SK-N-DZ (cell line): Measurements from ENCODE around the gene MAFG. TPM values are rescaled to one million over a fixed set of nuclear protein-coding genes. Genes with fewer than 3 reads are reported as not detected.

Source experiments
- DNase-seq: peaks from one replicate; pipeline ENCODE4 v3.0.0-alpha.2; 2015; ENCODE audit warnings: low spot score
- polyA plus RNA-seq, 2 experiments: library from polyadenylated mRNA; depleted of rRNA; stranded (reverse); fragments of >200 nt; gene quantifications; 2 replicates each; pipeline ENCODE4 v1.2.3, GENCODE V29; 2014

Gene MAFG
- 23.9 and 27.7 TPM in 2 replicates for polyA plus RNA-seq (2014; cell fraction: cytosol; rRNA removed)
- 39.9 and 56.8 TPM in 2 replicates for polyA plus RNA-seq (2014; cell fraction: nucleus; rRNA removed)

DNA sequence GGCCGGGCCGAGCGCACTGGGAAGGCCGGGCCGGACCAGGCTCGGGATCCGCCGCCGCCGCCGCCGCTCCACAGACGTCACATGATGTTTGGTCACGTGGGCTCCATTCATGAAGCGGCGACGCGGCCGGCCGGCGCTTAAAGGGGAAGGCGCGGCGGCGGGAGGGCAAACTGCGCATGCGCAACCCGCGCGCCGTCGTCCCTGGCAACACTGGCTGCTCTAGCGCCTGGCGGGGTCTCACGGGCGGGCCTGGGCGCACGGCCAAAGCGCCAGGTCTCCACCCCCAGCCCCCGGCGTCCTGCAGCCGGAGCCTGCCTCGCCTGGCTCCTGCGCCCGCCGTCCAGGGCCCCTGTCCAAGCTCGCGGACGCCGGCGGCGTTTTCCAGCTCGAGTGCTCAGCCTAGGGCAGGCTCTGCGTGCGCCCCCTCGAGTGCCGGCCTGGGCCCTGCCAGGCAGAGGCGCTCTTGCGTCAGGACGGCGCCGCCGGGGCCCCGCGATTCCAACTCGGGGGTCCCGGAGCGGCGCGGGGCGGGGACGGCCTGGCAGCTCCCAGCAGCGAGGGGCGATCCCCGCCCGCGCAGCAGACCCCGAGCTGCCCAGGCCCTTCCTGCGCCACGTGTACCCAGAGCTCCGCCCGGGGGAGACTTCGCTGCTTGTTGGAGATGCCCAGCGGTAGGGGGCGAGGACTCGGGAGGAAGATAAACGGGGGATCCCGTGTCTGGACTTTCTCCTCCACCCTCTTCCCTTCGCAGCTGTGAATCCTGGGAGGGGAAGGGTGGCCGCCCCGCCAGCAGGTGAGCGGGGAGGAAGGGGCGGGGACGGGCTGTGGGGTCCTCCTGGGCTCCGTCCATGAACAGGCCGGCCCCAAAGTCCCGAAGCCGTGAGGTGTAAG lies at the start of gene MAFG:
Gene MAFG (minus strand): TSS at position 83 of the 891 bp plus-strand sequence. CDS start 4,550 bp downstream, outside the sequence.
- peak; percentile 96 for DNase-seq

DNA sequence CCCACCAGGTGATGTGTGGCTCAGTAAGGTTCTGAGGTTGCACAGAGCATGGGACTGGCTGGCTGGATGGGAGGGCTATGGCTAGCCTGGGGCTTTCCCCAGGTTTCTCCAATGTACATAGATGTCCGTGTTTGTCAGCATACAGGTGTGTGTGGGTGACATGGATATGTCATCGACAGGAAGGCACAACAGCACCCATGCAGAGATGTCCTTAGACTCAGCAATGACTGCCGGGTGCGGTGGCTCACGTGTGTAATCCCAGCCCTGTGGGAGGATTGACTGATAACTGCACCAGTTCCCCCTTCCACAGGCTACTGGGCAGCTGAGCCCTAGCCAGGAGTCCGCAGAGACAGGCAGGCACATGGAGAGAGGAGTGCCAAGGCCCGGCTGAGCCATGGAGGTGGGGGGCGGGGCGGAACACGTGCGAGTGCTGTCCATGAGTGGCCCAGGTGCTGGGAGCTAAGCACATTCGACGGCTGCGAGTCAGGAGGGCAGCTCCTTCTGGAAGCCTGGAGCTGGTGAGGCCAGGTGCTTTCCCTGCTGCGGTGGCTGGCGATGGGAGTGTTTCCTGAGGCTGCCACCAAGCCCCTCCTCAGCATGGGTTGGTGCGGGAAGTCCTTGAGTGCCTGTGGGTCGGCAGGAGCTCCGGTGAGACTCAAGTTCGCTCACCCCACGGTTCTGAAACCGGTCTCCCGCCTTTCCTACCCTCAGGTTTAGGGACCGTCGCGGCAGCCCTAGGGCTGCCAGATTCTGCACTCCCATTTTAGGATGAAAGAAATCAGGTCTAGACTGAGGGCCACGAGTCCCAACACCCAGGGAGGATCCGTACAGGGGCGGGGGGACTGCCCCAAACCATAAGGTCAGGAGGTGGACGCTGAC lies 49.0 kb upstream of the MAFG start:
- DNase-seq, result peak; percentile 32

DNA sequence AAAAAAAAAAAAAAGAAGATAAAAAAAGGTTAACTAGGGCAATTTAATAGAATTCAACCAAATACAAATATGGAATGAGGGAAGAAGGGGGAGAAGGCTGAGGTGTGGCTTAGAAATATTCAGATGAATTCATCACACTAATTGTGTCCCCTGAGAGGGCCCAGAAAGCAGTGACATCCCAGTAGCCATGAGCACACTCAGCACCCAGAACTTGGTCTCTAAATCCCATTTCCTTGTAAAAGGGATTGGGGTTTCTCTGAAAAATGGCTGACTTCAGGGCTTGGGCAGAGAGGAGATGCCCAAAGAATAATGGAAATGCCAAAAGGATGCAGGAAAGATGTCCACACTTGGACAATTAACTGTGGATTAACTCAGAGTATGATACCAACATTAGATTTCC lies 45.9 kb upstream of the MAFG start:
- no peak for DNase-seq

DNA sequence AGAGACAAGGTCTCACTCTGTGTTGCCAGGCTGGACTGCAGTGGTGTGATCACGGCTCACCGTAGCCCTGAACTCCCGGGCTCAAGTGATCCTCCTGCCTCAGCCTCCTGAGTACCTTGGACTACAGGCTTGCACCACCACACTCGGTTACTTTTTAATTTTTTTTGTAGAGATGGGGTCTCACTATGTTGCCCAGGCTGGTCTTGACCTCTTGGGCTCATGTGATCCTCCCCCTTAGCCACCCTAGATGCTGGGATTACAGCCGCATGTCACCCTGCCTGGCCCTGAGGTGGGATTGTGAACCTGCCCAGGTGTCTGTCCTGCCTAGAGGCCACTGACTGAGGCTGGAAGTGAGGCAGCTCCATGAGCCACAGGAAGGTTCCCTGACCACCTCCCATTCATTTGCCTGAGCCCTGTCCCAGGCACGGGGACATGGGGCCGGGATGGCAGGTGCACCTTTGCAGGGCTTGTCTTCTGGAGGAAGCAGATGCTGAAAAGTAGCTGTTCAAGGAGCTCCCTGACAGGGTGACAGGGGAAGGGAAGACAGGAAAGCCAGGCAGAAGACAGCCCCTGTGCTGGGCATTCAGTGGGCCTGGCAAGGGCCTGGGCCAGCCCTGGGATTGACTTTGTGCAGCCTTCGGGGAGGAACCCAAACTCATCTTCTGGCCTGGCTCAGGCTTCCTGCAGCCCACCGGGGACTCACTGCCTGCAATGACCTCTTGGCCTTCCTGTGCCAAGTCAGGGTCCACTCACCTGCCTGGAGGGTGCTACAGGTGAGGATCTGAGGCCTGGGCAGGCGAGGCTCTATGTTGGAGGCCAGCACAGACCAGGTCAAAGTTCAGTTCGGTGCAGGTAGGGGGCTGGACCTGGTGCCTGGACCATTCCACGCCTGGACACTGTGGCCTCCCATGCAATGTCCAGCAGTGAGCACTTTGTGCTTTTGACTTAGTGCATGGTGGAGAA lies 41.6 kb upstream of the MAFG start:
- no peak for DNase-seq

DNA sequence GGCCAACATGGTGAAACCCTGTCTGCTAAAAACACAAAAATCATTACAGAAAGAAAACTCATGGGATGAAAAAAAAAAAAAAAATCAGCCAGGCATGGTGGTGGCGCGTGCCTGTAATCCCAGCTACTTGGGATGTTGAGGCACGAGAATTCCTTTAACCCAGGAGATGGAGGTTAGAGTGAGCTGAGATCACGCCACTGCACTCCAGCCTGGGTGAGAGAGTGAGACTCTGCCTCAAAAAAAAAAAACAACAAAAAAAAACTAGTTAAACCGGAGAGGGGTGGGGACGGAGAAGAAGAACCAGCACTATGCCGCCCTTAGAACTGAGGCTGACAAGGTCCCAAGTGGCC lies 40.8 kb upstream of the MAFG start:
- DNase-seq, result no peak

DNA sequence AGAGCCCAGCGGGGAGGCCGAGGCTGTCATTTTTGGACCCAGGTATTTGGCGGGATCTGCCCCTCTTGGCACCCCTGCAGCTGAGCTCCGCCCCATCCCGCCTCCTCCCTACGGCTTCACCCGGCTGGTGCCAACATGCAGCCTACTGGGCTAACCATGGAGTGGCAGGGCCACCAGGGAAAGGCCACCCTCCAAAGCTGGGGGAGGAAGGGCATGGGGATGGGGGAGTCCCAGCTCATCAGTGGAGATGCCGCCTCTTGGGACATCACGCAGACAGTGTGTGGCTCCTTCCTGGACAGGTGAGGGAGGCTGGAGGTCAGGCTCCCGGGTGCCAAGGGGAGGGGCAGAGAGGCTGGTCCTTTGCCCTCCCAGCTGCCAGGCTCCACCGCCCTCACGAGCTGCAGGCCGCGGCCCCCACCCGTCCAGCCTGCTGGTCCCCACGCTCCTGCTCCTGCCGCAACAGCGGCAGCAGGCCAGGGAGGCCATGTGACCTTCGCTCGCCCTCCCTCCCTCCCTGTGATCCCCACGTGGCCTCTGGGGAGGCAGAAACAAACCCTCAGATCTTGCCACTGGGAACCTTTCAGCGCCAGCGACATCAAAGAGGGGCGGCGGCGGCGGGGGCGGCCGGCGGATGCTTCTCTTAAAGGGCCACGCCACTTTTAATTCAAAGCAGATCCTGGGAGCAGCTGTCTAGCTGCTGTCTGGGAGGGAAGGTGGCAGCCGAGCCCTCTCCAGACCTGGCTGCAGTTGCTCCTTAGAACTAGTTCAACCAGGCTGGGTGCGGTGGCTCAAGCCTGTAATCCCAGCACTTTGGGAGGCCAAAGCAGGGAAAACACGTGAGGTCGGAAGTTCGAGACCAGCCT lies 40.2 kb upstream of the MAFG start:
- peak; percentile 98 for DNase-seq

DNA sequence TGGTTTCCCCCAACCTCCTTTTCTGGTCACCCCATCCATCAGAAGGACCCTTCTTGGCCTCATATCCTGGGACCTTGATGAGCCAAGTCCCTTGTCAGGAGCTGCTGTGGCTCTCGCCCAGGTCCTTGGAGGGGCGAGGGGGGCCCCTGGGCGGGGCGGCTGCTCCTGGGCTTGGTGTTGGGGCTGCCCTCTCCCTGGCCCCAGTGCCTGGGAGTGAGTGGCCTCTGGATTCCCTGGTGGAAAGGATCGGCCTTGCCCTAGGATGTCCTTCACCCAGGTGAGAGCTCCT lies 39.7 kb upstream of the MAFG start:
- DNase-seq, result no peak

DNA sequence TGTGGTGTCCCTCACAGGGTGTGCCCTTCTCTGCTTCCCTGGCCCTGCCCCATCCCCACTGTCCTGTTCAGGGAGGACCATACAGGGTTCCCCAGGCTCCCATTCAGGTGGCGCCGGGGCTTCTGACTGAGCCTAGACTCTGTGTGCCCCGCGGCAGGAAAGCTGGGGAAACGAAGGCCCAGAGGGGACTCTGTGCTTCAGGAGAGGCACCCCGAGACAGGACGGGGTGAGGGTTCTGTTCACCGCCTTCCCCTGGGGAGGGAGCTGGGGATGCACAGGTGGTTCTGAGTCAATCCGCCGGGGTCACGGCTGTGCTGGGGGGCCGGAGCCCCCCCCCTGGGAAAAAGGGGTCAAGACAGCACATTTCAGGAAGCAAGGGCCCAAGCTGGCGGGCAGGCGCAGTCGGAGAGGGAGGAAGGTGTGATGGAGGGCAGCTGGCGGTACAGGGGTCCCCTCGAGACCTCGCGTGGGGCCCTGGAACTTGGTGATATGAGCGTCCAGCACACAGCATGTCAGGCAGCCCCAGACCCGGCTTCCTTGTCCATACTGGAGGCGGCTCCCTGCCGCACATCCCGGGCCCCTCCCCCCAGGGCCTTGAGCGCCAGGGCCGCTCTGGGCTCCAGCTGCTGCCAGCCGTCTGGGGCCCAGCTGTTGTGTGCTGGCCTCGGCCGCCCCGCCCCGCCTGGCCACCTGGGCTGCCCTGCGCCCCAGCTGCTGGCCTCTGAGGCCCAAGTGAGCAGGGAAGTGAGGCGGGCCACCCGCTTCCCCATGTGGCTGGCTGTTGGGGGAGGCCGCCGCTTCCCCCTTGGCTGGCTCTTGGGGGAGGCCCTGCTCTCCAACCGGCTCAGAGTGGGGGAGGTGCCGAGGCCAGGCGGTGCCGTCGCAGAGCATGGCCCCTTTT lies 39.1 kb upstream of the MAFG start:
- peak; percentile 92 for DNase-seq

DNA sequence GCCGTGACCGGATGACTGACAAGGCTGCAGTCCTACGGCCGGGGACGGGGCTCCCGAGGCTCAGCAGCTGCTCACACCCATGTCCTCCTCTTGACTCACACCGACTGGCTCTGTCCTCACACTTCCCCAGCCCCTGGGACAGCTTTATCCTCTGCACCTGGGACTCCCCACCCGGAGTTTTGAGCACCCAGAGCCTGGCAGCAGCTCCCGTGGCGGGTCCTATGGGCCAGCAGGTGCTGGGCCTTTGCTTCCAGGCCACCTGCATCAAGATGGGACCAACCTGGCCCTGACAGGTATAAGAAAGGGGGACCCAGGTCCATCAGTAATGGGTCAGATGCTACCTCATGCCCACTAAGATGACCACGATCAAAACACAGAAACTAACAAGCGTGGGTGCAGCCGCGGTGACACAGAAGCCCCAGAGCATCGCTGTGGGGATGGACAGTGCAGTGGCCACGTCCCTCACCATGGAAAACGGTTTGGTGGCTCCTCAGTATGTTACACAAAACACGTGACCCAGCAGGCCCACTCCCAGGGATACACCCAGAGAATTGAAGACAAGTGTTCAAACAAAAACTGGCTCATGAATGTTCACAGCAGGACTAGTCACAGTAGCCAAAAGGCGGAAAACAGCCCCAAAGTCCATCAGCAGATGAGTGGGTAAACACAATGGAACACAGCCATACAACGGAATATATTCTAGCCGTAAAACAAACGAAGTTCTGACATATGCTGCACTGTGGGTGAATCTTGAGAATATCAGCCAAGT lies 36.7 kb upstream of the MAFG start:
- no peak for DNase-seq

DNA sequence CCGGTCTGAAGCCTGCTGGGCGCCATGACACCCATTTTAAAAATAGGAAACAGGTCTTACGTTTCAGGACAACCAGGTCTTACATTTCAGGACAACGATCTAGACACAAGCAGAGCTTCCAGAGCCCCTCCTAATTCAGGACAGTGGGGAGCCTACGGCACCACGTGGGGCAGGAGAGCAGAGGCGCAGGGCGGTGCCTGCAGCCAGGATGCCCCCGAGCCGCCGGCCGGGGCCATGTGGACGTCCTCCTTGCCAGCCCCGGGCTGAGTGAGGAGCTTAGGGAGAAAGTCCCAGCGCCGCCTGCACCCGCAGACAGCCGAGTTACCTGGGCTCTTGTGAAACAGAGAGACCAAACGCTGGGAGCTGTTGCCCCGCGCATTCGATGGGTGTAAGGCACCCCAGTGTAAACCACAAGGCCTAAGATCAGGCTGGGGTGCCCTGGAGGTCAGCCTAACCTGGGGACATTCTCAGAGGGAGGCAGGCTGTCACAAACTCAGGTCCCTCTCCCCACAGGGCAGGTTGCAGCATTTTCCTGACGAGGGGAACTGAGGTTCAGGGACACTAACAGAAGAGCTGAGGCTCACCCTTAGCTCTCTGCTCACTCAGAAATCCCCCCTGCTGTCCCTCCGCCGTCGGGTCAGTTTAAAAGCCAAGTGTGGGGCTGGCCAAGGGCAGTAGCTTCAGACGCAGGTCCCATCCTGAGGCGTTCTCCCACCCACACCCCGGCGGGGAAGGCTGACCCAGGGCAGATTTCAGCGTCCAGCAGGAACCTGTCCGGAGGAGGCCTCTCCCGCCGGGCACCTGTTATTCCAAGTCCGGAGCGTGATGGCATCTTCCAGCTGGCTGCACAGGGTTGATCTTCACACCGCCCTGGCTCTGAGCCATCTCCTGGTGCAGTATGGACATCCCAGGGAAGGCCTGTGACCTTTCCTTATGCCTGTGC lies 35.2 kb upstream of the MAFG start:
- DNase-seq, result no peak

DNA sequence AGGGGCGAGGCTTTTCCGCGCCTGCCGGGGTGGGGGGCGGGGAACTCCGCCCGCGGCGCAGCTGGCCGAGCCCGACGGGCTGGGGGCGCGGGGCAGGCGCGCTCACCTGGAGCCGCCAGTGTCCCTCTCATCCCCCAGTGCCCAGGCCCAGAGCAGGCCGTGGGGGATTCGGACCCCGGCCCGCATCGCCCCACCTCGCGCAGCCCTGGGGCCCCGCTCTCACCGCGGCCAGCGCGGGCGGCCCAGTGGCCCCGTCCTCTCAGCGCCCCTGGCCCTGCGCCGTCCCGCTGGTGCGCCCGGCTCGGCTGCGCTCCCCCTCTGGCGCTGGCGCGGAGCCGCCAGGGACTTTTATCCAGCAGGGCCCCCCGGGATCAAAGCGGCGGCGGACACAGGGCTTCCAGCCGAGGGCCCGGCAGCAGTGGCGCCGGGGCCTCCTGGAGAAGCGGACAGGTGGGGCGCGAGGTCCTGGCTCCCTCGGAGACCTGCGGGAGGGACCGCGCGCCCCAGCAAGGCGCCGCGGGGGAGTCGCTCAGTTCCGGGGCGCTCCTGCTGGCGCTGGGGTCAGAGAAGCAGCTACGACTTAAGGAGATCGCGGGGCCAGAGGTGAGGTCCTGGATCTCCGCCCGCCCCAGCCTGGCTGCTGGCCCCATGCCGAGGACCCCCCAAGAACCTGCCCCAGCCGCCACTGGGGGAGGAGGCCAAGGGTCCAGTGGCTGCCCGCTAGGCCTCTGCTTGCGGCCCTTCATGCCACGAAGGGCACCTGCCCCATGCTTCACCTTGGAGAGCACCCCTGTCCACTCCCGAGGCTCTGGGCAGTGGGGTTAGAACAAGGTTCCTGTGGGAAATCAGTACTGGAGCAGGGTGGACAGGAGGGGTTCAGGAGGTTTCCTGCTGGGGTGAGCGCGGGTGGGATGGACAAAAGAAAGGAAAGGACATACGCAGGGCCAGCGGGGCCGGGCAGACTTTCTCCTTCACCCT lies 34.3 kb upstream of the MAFG start:
- DNase-seq, result no peak

DNA sequence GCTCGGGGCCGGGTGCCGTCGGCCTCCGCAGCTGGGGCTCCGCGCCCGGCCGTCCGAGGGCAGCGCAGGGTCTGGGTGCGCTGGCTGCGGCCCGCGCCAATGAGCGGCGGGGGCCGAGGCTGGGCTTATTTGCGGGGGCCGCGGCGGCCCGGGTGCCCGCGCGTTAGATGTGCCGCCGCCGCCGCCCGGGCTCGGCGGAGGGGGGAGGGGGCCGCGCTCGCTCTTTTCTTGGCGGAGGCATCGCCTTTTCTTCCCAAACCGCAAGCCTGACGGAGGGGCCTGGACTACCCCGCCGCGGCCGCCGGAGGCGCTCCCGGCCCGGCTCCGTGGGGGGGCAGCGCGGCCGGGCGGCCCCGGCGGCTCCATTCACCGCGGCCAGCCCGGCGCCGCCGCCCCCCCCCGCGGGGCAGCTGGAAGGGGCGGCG lies 33.6 kb upstream of the MAFG start, which contains the start of gene NOTUM:
Gene NOTUM (minus strand): TSS at position 101 of the 425 bp plus-strand sequence. CDS start 278 bp downstream, outside the sequence.
- no peak for DNase-seq

DNA sequence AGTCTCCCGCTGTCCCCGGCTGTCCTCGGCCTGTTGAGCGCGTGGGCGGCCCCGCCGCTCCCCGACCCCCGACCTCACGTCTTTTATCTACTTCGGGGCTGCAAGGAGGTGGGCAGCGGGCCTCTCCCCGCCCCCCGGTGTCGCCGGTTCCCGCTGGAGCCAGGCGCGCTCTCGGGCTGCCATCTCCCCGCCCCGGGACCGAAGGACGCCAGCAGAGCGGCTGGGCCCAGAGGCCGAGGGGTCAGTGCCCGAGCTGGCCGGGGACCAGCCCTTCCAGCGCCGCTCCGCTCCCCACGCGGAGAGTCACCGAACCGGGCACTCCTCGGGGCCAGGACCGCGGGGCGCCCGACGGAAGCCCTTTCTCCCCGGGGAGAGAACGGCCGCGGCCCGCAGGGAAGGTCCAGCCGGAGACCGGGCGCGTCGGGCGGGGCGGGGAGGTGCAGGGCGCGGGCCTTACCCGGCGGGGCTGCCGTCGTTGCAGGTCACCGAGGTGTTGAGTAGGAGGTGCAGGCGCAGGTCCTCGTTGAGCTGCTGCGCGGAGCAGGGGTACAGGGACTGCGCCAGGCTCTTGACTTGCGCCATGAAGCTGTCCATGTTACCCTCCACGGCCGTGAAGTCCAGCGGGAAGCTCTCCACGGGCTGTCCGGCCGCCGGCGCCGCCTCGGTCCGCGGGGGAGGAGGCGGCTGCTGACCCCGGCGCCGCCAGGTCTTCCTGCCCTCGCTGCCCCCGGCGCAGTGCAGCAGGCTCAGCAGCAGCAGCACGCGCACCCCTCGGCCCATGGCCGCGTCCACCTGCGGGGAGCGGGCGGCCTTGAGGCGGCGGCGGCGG lies 32.8 kb upstream of the MAFG start:
- DNase-seq, result no peak

DNA sequence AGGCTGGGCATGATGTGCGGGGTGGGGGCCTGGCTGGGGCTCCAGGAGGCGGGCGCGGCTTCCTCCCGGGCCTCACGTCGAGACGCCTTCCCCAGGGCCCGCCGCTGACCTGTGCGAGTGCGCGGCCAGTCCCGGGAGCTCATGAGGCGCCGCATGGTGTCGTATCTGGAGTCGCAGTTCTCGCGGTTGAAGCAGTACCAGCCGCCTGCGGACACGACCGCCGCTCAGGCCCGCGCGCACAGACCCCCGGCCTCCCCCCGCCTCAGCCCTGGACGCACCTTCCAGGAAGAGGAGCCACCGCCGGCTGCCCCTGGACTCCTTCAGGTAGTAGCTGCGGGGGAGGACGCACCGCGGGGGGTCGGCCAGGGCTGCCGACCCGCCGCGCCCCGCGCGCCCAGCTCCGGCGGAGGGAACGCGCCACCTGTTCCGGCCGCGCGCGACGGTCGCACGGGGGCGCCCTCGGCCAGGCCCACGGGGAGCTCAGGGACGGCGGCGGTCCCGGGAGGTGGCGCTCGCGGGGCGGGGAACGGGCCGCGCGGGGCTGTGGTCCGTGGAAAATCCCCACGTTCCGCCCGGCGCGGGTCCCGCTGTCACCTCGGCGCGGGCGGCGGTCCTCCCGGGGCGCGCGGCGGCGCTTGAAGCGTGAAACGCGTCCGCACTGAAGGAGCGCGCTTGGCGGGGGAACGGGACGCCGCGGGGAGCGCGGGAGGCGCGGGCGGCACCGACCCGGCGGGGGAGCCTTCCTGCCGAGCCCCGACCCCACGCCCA lies 32.0 kb upstream of the MAFG start:
- DNase-seq, result peak; percentile 77
